Activated CD4-positive, CD25-positive, alpha-beta regulatory T cell treated with anti-CD3 and anti-CD28 coated beads, Interleukin-2, amount 50 U/mL, for 24 hours (primary cell): Measurements from ENCODE around the gene KIAA0753.

ENCODE experiments used
- ATAC-seq, 2 donors: fragments of 150-1000 bp; cut with Tn5 transposase; one replicate each; pipeline ENCODE4 v1.10.0; 2021; ENCODE audit warnings: mild to moderate bottlenecking in 1 of 2, moderate library complexity in 1 of 2

The KIAA0753 gene

DNA sequence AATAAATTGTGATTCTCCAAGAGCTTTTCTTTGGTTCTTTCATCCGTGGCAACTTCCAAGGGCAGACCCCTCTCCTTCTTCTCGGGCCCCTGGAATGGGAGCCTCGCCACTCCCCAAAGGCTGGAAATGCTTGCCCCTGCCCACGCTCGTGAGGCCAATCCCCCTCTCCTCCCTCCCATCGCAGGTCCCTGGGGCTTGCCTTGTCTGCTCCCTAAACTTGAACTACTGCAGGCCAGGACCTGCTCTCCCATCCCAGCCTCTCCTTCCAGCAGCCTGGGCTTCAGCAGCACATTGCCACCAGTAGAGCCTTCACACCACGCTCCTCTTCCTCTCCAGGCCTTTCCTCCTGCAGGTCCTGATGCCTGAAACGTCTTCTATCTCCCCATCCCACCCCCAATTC, 95.2 kb downstream of the KIAA0753 start:
- ATAC-seq, result no peak

DNA sequence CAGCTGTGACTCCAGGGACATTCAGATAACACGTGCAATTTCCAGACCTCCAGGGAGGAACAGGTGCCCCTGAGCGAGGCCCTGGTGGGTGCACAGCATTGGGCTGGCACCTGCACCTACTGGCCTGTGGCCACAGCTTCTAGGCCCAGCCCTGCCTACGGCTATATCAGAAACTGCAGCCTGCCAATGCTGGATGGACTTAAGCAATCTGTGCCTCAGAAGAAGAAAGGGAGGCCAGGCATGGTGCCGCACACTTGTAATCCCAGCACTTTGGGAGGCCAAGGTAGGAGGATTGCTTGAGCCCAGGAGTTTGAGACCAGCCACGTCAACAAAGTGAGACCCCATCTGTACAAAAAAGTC, 96.5 kb downstream of the KIAA0753 start:
- no peak for ATAC-seq

DNA sequence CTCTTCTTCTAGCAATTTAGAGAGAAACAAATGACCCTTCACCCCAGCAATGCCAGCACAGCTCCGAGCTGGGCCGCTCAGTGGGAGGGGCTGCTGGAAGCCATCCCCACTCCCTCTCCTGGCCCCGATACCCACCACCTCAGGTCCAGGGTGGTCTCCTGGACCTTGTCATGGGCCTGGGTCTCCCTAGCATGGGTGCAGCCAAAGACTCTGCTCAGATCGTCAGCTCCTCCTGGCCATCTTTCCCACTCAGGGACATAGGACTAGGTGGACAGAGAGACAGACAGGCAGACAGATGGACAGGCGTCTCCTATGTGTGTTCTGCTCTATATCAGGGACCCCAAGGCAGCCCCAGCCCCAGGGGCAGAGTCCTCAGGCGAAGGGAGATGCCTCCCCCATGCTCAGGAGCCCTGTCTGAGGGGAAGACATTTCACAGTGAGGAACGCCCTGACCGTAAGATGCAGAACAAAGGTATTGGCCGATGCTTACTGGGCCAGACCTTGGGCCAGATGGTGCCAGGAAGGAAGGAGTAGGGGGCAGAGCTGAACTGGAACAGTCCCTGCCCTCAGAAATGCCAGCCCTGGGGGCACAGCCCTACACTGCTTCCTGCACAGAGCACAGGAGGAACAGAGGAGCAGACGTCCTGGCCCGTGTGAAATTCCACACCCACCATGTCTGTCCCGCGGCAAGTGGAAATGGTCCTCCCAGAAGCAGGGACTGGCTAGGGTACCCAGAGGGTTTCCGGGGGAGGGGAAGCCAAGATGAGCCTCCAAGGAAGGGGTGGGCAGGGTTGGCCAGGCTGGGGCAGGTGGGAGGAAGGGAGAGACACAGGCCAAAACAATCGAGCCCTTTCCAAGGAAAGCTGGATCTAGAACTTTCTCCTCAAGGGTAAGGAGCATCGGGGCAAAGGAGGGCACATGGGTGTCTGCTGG, 97.2 kb downstream of the KIAA0753 start:
- ATAC-seq, result no peak

DNA sequence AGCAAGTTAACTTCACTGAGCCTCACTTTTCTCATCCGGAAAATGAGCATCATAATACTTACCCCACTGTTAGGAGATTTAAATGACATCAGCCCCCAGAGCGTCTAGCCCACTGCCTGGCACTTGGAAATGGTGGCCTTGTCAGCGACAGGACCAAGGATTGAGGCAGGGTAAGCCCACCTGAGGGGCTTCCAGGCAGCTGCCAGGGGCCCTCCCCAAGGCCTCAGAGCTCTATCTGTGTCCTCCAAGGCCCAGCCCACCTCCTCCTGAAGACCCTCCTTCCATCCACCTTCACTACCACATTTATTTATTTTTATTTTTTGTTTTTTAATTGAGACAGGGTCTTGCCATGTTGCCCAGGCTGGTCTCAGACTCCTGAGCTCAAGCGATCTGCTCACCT, 97.9 kb downstream of the KIAA0753 start:
- no peak for ATAC-seq

DNA sequence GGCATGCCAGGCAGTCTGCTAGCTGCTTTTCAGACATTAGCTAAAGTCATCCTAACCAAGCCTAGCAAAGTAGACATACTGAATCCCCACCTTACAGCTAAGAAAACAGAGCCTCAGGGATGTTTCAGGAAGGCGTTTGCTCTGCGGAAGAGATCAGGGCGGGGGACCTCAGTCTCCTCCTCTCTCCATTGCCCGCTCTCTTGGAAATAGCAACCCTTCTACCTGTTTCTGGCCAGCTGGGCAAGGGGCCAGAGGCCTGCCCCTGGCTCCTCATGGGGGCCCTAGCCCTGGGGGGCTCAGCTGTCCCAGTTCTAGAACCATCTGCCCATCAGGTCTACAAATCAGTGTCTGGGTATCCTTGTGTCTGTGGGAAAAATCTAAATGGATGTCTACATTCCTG, 98.6 kb downstream of the KIAA0753 start:
- no peak for ATAC-seq

DNA sequence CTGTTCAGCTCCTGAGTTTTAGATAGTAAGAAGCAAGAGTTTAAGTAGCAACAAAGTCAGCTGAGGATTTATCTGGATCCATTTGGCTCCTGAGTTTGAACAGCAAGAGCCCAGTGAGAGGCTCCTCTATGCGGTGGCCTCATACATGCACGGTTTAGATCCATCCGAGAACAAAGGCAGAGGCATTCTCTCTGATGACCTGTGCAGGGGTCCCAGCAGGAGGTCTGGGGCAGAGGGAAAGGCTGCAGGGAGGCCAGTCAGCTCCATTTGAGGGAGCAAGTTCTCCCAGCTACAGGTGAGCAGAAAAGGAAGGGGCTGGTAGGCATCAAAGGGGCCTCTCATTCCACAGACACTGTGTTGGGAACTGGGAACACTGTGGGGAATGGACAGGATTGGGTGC, 100.6 kb downstream of the KIAA0753 start:
- ATAC-seq, result no peak

DNA sequence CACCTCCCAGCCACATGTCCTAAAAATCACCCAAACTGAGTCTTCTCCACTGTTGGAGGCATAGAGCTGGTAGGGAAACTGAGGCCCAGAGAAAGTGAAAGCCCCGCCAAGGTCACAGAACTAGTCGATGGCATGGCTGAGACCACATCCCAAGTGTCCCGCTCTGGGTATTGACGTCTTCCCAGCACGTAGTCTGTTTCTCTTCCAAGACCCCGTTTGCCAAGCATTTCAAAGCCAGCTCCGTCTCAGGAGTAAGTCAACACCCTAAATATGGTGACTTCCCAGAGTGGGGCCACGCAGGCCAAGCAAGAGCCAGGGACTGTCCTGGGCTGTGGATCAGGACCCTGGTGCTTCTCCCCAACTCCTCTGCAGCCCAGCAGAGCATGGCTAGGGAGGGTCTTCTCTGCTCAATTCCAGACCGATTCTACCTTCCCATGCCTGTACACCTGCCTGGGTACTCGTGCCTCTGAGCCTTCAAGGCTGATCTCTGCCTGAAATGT, 103.9 kb downstream of the KIAA0753 start:
- no peak for ATAC-seq

DNA sequence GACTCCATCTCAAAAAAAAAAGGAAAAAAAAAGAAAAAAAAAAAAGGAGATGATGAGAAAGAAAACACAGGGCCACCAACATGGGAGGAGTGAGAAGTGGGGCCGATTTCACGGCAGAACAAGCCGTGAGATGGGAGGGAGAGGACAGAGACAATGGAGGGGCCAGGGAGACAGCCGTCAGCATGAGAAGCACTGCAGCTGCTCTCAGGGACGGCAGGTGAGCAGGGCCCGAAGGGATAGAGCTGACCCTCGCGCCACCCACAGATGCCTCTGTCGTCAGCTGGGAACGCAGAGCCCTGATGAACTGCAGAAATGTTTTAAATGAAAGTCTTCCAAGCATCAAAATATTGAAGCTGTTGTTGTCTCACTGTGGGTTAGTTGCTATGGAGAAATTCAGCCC, 104.5 kb downstream of the KIAA0753 start:
- no peak for ATAC-seq

DNA sequence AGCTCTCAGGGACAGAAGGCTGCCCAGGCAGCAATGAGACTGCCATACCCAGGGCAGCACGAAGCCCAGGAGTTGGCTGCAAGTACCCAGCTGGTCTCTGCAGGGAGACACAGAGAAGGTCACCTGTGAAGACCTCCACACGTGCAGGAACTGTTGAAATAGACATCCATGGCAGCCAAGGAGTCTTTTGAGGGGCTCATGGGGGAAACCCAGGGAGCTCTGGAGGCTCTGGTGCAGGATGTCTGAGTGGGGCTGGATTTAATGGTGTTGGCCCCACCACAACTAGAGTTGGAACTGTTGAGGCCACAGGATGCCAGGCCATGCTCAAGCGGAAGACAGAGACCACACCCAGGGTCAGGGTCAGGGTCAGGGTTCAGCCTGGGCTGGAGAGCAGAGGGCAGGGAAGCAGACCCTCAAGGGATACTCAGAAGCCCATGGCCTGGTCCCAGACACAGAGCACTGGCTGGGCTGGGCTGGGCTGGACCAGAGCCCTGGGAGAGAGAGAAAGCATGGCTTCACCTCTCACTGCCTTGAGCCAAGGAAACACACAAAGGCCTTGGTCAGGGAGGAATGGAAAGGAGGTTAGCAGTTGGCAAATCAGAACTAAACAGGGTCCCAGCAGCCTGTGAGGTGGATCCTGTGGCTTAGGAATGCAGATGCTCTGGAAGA, 105.5 kb downstream of the KIAA0753 start:
- ATAC-seq, result no peak

DNA sequence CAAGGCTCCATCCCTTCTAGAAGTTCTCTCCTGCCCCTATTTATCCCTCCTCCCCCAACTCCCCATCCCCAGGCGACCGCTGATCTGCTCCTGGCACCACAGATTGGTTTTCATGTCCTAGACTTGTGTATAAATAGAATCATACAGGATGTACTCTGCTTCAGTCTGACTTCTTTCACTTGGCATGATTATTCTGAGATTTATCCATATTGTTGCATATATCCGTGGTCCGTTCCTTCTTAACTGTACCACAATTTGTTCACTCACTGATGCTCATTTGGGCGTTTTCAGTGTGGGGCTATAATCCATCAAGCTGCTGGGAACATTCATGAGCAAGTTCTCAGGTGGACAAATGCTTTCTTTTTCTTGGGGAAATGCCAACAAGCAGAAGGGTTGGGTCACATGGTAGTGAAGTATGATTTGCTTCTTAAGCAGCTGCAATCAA, 108.0 kb downstream of the KIAA0753 start:
- ATAC-seq, result no peak

DNA sequence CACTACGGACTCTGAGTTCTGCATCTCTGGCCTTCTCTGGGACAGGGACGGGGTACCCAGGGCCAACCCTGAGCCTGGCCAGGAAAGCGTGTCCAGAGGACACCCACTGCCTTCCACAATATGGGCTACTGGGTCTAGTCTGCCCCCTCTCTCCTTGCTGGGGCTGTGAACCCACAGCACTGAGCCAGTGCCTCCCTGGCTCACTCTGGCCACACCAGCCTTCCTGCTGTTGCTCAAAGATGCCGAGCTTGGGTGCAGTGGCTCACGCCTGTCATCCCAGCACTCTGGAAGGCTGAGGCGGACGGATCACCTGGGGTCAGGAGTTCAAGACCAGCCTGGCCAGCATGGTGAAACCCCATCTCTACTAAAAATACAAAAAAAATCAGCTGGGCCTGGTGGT, 108.9 kb downstream of the KIAA0753 start:
- ATAC-seq, result no peak

DNA sequence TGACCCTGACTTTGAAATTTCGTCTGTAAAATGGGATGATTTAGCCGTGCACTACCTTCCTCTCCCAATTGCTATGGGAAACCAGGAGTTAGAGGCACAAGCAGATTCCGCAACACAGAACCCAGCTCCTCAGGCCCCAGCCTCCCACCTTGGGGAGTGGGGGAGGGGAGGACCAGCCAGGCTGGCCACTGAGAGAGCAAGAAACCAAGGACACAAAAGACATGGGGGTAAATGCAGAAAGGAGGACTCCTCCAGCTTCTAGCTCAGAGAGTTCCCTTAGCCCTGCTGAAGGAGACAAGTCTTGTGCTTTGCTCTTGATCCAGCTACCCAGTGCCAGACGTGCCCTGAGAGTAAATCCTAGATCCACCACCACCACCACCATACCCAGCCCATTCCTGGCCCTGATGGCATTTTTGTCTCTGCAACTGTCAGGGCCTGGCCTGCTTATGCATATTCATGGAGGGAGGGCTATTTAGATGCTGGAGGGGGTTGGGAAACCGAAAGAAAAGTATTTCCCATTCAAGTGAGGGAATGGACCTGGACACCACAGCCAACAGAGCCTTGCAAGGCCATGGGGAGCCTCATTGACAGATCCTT, 110.1 kb downstream of the KIAA0753 start:
- ATAC-seq, result no peak

DNA sequence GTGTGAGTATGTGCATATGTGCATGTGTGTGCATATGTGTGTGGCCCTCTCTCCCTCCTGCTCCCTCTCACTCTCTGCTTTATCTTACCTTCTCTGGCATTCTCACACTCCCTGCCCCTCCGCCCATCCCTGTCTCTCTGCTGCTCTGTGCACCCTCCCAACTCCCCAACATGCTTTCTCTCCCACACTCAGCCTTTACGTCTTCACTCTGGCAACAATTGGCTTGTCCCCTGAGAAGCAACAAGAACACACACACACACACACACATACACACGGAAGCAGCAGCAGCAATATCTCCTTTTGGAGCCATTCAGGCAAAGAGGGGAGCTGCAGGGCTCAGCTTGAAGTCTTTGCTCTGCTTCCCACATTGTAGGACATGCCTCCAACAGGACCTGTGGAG, 112.0 kb downstream of the KIAA0753 start:
- ATAC-seq, result no peak
